HG02678 (cell line): Measurements from ENCODE around the gene NXN.

Experiments used
- ATAC-seq: cut with Tn5 transposase; IDR thresholded peaks from one replicate; pipeline ENCODE4 v1.9.1; 2021; ENCODE audit warnings: mild to moderate bottlenecking, moderate library complexity; ENCODE audit not compliant: unreplicated experiment

The NXN gene

GRCh38 chr17:979539-980405 is at the start of gene NXN:
Gene NXN, minus strand, starts transcription at chr17:979776.
- ATAC-seq = peak; percentile 75

- no peak for ATAC-seq
Measured at GRCh38 chr17:1027044-1027443, 47.5 kb upstream of the NXN start.

GRCh38 chr17:1026599-1026975 is 47.0 kb upstream of the NXN start:
- ATAC-seq = no peak

GRCh38 chr17:1025733-1026598 is 46.4 kb upstream of the NXN start:
- ATAC-seq = no peak

GRCh38 chr17:1024076-1024475 is 44.5 kb upstream of the NXN start:
- ATAC-seq = no peak

GRCh38 chr17:1022278-1023024 is 42.9 kb upstream of the NXN start:
- ATAC-seq = no peak

GRCh38 chr17:1021147-1021546 is 41.6 kb upstream of the NXN start:
- no peak for ATAC-seq

- ATAC-seq = no peak
Measured at GRCh38 chr17:1019451-1019850, 39.9 kb upstream of the NXN start.

GRCh38 chr17:1018547-1018946 is 39.0 kb upstream of the NXN start:
- no peak for ATAC-seq

GRCh38 chr17:1013729-1014090 is 34.1 kb upstream of the NXN start:
- ATAC-seq = no peak

GRCh38 chr17:1012823-1013728 is 33.5 kb upstream of the NXN start:
- ATAC-seq = no peak

GRCh38 chr17:1011760-1012735 is 32.5 kb upstream of the NXN start:
- ATAC-seq = no peak

- ATAC-seq = no peak
Measured at GRCh38 chr17:1011138-1011537, 31.6 kb upstream of the NXN start.

- no peak for ATAC-seq
Measured at GRCh38 chr17:1010586-1010985, 31.0 kb upstream of the NXN start.

- no peak for ATAC-seq
Measured at GRCh38 chr17:1010086-1010450, 30.5 kb upstream of the NXN start.

- ATAC-seq = no peak
Measured at GRCh38 chr17:1009229-1010085, 29.9 kb upstream of the NXN start.

GRCh38 chr17:1008008-1008761 is 28.6 kb upstream of the NXN start:
- ATAC-seq = no peak
